Left ventricle myocardium inferior (tissue), 1 donor: ENCODE results near the gene SLC27A2. TPM values are rescaled to one million over a fixed set of nuclear protein-coding genes. Genes with fewer than 3 reads are reported as not detected.

ENCODE experiments used
- DNase-seq: peaks from one replicate; pipeline ENCODE4 v3.0.0-alpha.2; 2020
- H3K27ac ChIP-seq: fragments of 200-600 bp; replicated peaks from 2 replicates; pipeline ENCODE4 v1.8.0; 2021
- H3K27me3 ChIP-seq: fragments of 200-600 bp; 2 replicates; pipeline ENCODE4 v1.8.0; 2021; ENCODE audit warnings: low read depth
- H3K36me3 ChIP-seq: fragments of 200-600 bp; 2 replicates; pipeline ENCODE4 v1.8.0; 2021
- H3K4me1 ChIP-seq: fragments of 200-600 bp; 2 replicates; pipeline ENCODE4 v1.8.0; 2021
- H3K4me3 ChIP-seq: fragments of 200-600 bp; 2 replicates; pipeline ENCODE4 v1.8.0; 2021; ENCODE audit warnings: mild to moderate bottlenecking, moderate library complexity
- H3K9me3 ChIP-seq: fragments of 200-600 bp; replicated peaks from 2 replicates; pipeline ENCODE4 v1.8.0; 2021
- intact Hi-C: fragments of 100-400 bp; cut with micrococcal nuclease; formaldehyde crosslinking; loops from one replicate; pipeline ENCODE4 v1.11.0; 2022
- total RNA-seq: library from RNA; stranded (reverse); fragmentation: NEBNext Ultra II Directional; extraction: Animal tissue kit (Norgen Biotek cat#: 25700); gene quantifications from one replicate; pipeline ENCODE4 v1.2.1, GENCODE V29; 2021
- TF ChIP-seq, protein P1 (sequence below): fragments of 200-600 bp; IDR thresholded peaks from 2 replicates; pipeline ENCODE4 v1.8.0; 2021; ENCODE audit warnings: antibody characterized with exemption, mild to moderate bottlenecking, borderline replicate concordance
- donor health status: DM: no; HTN: yes; CAD: no; lungs with severe emphysema.

The SLC27A2 gene
- total RNA-seq, 1 donor from 2014 or later: not detected

DNA sequence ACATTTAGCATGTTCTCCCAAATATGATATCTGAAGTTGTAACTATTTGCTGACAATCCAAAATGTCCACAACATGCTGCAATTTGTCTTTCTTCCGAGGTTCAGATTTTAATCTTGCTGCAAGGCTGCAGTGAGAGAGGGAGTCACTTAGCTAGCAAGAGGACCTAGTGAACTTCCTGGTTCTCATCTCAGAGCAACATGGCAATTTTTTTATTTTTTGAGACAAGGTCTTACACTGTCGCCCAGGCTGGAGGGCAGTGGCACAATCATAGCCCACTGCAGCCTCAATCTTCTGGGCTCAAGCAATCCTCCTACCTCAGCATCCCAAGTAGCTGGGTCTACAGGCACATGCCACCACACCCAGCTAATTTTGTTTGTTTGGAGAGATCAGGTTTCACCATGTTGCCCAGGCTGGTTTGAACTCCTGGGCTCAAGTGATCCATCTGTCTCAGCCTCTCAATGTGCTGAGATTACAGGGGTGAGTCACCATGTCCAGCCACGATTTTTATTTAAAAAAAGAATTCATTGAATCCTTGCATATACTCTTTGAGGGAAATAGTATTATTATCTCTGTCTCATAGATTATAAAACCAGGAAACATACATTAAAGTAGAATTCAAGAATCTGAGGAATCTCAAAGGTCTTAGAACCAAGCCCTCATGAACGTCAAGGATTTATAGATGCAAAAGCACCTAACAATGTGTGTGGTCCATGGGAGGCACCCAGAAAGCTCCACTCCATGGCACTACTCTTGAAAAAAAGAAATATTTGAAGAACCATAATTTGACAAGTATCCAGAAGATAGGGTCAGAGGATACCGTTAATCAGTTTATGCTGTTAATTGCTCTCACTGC is 74.4 kb downstream of the SLC27A2 start:
- peaks cover 38% of the 10 kb centered on the region for H3K27me3 ChIP-seq
- H3K36me3 ChIP-seq: no peaks in the 10 kb centered on the region
- TF ChIP-seq, protein P1, sequence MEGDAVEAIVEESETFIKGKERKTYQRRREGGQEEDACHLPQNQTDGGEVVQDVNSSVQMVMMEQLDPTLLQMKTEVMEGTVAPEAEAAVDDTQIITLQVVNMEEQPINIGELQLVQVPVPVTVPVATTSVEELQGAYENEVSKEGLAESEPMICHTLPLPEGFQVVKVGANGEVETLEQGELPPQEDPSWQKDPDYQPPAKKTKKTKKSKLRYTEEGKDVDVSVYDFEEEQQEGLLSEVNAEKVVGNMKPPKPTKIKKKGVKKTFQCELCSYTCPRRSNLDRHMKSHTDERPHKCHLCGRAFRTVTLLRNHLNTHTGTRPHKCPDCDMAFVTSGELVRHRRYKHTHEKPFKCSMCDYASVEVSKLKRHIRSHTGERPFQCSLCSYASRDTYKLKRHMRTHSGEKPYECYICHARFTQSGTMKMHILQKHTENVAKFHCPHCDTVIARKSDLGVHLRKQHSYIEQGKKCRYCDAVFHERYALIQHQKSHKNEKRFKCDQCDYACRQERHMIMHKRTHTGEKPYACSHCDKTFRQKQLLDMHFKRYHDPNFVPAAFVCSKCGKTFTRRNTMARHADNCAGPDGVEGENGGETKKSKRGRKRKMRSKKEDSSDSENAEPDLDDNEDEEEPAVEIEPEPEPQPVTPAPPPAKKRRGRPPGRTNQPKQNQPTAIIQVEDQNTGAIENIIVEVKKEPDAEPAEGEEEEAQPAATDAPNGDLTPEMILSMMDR: no peak
- H3K4me1 ChIP-seq: no peaks in the 10 kb centered on the region
- intact Hi-C loops: no loop called here
- H3K4me3 ChIP-seq: no peak overlapping the region
- no peak overlapping the region for H3K27ac ChIP-seq
- no peaks in the 10 kb centered on the region for H3K9me3 ChIP-seq
- no peak for DNase-seq

DNA sequence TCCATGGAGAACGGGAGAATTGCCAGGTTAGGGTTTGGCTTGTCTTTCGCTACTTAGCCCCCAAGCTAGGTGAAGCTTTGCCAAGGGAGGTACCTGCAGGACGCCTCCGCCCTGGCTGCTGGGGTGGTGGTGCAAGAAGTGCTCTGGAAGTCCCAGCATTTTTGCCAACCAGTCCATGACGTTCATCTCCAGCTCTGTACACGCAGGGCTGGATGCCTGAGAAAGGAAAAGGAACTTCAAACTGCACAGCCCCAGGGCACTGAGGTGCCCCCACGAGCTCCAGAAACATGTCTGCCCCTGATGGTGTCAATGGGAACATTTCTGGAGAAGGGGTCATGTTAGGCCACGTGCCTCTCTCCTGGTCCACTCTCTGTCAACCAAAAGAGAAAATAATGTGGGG is 75.3 kb downstream of the SLC27A2 start:
- intact Hi-C loops: no loop called here
- no peaks in the 10 kb centered on the region for H3K9me3 ChIP-seq
- no peaks in the 10 kb centered on the region for H3K36me3 ChIP-seq

DNA sequence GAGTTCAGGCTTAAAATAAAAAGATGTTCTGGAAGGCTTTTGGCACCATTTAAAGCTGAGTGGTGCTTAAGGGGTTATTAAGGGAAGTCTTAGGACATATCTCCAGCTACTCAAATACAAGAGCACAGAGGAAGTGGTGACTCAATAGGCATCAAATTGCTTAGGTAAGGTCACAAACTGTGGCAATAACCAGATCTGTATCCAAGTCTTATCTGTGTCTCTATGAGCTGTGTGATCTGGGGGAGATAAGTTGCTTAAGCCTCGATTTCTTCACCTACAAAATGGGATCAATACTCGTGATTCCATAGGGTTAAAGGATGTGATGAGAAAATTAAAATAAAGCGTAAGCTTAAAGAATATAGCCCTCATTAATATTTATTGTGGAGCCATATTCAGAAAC is 75.9 kb downstream of the SLC27A2 start:
- peaks cover 32% of the 10 kb centered on the region for H3K27me3 ChIP-seq
- H3K9me3 ChIP-seq: no peaks in the 10 kb centered on the region
- TF ChIP-seq, protein P1: no peak
- no peak overlapping the region for H3K27ac ChIP-seq
- no peak overlapping the region for H3K4me3 ChIP-seq
- H3K36me3 ChIP-seq: no peaks in the 10 kb centered on the region
- no peak for DNase-seq
- no peaks in the 10 kb centered on the region for H3K4me1 ChIP-seq
- intact Hi-C loops: no loop called here

More for the DNA sequence above, 75.3 kb downstream of the SLC27A2 start:
- H3K4me1 ChIP-seq: no peaks in the 10 kb centered on the region
- DNase-seq: no peak
- H3K27ac ChIP-seq: no peak overlapping the region
- H3K27me3 ChIP-seq: peaks cover 32% of the 10 kb centered on the region
- TF ChIP-seq, protein P1: no peak
- no peak overlapping the region for H3K4me3 ChIP-seq

DNA sequence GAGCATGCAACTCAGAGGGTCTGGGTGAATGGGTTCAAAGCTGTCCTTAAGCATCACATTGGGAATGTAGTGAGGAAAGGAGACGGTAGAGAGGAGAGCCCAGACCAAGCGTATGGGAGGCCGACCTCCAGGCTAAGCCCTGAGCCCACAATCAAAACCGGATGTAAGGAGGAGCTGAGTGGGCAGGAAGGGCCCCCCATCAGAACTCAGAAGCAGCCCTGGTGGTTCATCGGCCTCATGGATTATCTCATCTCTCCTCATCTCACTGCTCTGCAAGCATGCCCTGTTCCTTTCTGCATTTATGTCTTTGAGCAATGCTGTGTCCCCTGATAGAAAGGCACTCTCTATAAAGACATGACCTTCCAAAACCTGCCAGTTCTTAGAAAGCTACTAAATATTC is 77.3 kb downstream of the SLC27A2 start:
- Histone ChIP-seq H3K27me3 (peaks cover 30% of the 10 kb centered on the region), H3K9me3 (no peaks in the 10 kb centered on the region), H3K36me3 (no peaks in the 10 kb centered on the region), H3K4me3 (no peak overlapping the region), H3K4me1 (no peaks in the 10 kb centered on the region), H3K27ac (no peak overlapping the region)
- DNase-seq: no peak
- intact Hi-C loops: no loop called here
- TF ChIP-seq, protein P1: no peak

DNA sequence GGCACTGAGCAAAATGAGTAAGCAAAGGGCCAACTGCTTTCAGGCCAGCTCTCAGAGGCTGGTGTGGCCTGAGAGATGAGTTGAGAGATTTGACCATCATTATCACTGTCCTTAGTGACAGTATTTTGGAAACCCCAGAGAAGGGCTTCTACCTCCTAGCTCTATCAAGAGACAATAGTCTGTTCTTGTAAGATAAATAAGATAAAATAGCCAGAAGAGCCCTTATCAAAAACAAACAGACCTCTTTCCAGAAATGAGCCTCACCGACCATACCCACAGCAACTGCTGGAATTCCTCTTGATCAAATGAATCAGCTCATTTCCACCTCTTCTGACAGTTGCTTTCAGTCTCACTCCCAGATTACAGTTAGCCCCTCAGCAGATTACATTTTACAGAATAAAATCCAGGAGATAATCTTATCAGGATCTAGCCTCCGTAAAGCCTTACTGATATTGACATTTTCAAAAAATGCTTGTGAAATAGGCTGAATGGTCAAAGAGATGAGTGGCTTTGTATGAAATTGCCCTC is 79.0 kb downstream of the SLC27A2 start:
- no peak overlapping the region for H3K4me3 ChIP-seq
- H3K4me1 ChIP-seq: no peaks in the 10 kb centered on the region
- H3K36me3 ChIP-seq: no peaks in the 10 kb centered on the region
- H3K9me3 ChIP-seq: no peaks in the 10 kb centered on the region
- intact Hi-C loops: no loop called here
- H3K27me3 ChIP-seq: peaks cover 40% of the 10 kb centered on the region
- TF ChIP-seq, protein P1: no peak
- DNase-seq: no peak
- no peak overlapping the region for H3K27ac ChIP-seq
